HepG2 (cell line): ENCODE data around the gene SFXN5.

Experiments used
- ATF2 ChIP-seq: sonication (generic); formaldehyde crosslinking; IDR thresholded peaks from 2 replicates; pipeline ENCODE4 v1.4.0; 2020; ENCODE audit warnings: missing genetic modification reagents
- CTCF ChIP-seq: sonication (generic); formaldehyde crosslinking; IDR thresholded peaks from 2 replicates; pipeline ENCODE4 v1.5.0; 2020; ENCODE audit warnings: mild to moderate bottlenecking, missing genetic modification reagents, moderate library complexity
- GATAD2A ChIP-seq: IDR thresholded peaks from 2 replicates; pipeline ENCODE4 v1.6.1; 2016
- IRF1 ChIP-seq: sonication (generic); formaldehyde crosslinking; IDR thresholded peaks from 2 replicates; pipeline ENCODE4 v1.4.0; 2020; ENCODE audit warnings: low read depth, mild to moderate bottlenecking, missing genetic modification reagents
- JUND ChIP-seq: sonication (generic); formaldehyde crosslinking; IDR thresholded peaks from 2 replicates; pipeline ENCODE4 v1.8.0; 2022; ENCODE audit warnings: mild to moderate bottlenecking, missing genetic modification reagents
- NFIC ChIP-seq: IDR thresholded peaks from 2 replicates; pipeline ENCODE4 v1.6.1; 2012; ENCODE audit warnings: mild to moderate bottlenecking, low read length, inconsistent platforms
- RARA ChIP-seq: IDR thresholded peaks from 2 replicates; pipeline ENCODE4 v1.6.1; 2016; ENCODE audit warnings: missing genetic modification reagents, missing compliant biosample characterization
- RBFOX2 ChIP-seq: fragments of 200-400 bp; formaldehyde crosslinking; IDR thresholded peaks from 2 replicates; pipeline ENCODE4 v1.6.1; 2017; ENCODE audit warnings: low read depth, mild to moderate bottlenecking, low read length
- SP1 ChIP-seq, 2 experiments: fragments of 450-650 bp in 1 of 2; sonication (generic) in 1 of 2; formaldehyde crosslinking in 1 of 2; IDR thresholded peaks; 2 replicates each; pipeline versions ENCODE4 v1.4.0 to v1.6.1; 2016 to 2020; ENCODE audit warnings: missing genetic modification reagents in 1 of 2
- SRF ChIP-seq: IDR thresholded peaks from 2 replicates; pipeline ENCODE4 v1.6.1; 2011; ENCODE audit warnings: mild to moderate bottlenecking, low read depth, low read length, moderate library complexity
- ZNF33A ChIP-seq: sonication (generic); formaldehyde crosslinking; IDR thresholded peaks from 2 replicates; pipeline ENCODE4 v1.5.1; 2020; ENCODE audit warnings: missing genetic modification reagents, mild to moderate bottlenecking, moderate library complexity, borderline replicate concordance
- ZNF674 ChIP-seq: sonication (generic); formaldehyde crosslinking; IDR thresholded peaks from 2 replicates; pipeline ENCODE4 v1.5.0; 2020; ENCODE audit warnings: low read depth, mild to moderate bottlenecking, missing genetic modification reagents
- TF ChIP-seq, protein P1 (sequence below): sonication (generic); formaldehyde crosslinking; IDR thresholded peaks from 2 replicates; pipeline ENCODE4 v1.4.0; 2020; ENCODE audit warnings: missing genetic modification reagents
- TF ChIP-seq, protein P2 (sequence below): sonication (generic); formaldehyde crosslinking; IDR thresholded peaks from 2 replicates; pipeline ENCODE4 v1.5.0; 2020; ENCODE audit warnings: missing genetic modification reagents

DNA sequence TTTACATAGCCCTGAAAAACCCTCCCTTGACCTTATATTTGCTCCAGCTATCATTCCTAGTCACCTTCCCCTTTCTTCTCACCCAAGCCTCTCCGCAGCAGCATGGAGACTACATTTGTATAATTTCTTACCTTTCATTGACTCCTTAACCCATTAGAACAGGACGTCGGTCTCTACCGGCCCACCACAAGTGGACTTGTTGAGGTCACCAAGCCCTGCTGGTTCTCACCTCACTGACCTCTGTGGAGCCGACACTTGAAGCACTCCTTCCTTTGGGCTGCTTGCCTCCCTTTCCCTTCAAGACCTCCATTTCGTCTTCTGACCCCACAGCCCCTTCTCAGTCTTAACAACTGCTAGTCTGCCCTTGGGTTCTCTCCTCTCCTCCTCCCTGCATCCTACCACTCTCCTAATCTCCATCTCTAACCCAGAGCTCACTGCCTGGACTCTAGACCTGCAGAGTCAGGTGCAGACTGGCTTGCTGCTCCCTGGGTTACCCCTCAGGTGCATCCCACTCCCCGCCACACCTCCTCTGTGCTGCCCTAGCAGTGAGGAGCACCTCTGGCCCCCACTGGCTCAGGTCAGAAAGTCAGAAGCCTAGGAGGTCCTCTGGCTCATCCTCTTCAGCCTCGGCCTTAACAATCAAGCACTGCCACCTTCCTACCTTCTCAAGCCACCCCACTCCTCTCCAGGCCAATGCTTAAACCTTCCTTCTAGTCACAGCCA lies 5.3 kb upstream of the SFXN5 start:
- TF ChIP-seq SRF (no peak), ATF2 (no peak), ZNF33A (CRISPR knock-in tag) (no peak), ZNF674 (no peak), GATAD2A (CRISPR knock-in tag) (no peak), RBFOX2 (no peak), JUND (CRISPR knock-in tag) (no peak), RARA (CRISPR knock-in tag) (no peak), CTCF (CRISPR knock-in tag) (no peak), IRF1 (CRISPR knock-in tag) (no peak), NFIC (no peak), SP1 (IDR thresholded peaks at IDR 0.05) (no peak), SP1 (CRISPR knock-in tag; IDR thresholded peaks at IDR 0.05) (no peak)
- TF ChIP-seq, protein P1, sequence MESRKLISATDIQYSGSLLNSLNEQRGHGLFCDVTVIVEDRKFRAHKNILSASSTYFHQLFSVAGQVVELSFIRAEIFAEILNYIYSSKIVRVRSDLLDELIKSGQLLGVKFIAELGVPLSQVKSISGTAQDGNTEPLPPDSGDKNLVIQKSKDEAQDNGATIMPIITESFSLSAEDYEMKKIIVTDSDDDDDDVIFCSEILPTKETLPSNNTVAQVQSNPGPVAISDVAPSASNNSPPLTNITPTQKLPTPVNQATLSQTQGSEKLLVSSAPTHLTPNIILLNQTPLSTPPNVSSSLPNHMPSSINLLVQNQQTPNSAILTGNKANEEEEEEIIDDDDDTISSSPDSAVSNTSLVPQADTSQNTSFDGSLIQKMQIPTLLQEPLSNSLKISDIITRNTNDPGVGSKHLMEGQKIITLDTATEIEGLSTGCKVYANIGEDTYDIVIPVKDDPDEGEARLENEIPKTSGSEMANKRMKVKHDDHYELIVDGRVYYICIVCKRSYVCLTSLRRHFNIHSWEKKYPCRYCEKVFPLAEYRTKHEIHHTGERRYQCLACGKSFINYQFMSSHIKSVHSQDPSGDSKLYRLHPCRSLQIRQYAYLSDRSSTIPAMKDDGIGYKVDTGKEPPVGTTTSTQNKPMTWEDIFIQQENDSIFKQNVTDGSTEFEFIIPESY (CRISPR knock-in tag): no peak
- TF ChIP-seq, protein P2, sequence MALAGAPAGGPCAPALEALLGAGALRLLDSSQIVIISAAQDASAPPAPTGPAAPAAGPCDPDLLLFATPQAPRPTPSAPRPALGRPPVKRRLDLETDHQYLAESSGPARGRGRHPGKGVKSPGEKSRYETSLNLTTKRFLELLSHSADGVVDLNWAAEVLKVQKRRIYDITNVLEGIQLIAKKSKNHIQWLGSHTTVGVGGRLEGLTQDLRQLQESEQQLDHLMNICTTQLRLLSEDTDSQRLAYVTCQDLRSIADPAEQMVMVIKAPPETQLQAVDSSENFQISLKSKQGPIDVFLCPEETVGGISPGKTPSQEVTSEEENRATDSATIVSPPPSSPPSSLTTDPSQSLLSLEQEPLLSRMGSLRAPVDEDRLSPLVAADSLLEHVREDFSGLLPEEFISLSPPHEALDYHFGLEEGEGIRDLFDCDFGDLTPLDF (CRISPR knock-in tag): no peak
